ES-I3 (cell line): ENCODE data around the gene AQP12B.
"Not testable (repeated sequence)": the region's sequence is repeated elsewhere in the genome, so short reads cannot be mapped to it uniquely, and the experiment has no call there.

Experiments used
- H3K36me3 ChIP-seq: 2 replicates; pipeline ENCODE4 v1.6.1; 2013; ENCODE audit warnings: mild to moderate bottlenecking, low read length, control low read depth, moderate library complexity; ENCODE audit not compliant: insufficient read depth
- H3K4me1 ChIP-seq: 2 replicates; pipeline ENCODE4 v1.6.1; 2013; ENCODE audit warnings: mild to moderate bottlenecking, control low read depth, low read length; ENCODE audit not compliant: insufficient read depth
- H3K9ac ChIP-seq: 2 replicates; pipeline ENCODE4 v1.6.1; 2013; ENCODE audit warnings: low read depth, mild to moderate bottlenecking, low read length, moderate library complexity
- H3K9me3 ChIP-seq: 2 replicates; pipeline ENCODE4 v1.6.1; 2013; ENCODE audit warnings: mild to moderate bottlenecking, low read length, moderate library complexity; ENCODE audit not compliant: control insufficient read depth, insufficient read depth

AQP12B gene

DNA sequence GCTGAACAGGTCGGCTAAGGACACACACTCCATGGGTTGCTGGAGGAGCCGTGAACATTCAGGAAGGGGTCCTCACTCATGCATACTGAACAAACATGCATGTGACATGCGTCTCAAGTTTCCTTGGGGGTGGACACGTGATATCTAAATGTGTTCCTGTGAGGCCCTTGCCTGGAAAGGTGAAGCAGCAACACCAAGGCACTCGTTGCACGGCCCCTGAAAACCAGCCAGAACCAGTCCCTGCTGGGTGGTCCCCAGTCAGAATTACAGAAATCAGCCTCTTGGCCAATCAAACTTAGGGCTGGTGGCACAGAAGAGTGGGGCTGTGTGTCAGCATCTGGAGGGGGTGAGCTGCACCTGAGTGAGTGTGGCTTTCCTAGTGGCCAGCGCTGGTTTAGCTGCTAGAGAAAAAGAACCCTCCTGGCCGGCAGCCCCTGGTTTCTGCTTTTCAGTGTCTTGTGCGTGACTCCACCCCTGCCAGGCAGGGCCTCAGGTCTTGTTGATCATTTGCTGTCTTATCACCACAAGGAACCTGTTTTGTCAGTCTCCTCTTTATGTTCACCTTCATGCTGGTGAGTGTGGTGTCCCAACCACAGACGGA, 3.2 kb upstream of the AQP12B start:
- Histone ChIP-seq H3K4me1 (no peaks in the 10 kb centered on the region), H3K9ac (no peak overlapping the region), H3K9me3 (no peaks in the 10 kb centered on the region), H3K36me3 (no peaks in the 10 kb centered on the region)

DNA sequence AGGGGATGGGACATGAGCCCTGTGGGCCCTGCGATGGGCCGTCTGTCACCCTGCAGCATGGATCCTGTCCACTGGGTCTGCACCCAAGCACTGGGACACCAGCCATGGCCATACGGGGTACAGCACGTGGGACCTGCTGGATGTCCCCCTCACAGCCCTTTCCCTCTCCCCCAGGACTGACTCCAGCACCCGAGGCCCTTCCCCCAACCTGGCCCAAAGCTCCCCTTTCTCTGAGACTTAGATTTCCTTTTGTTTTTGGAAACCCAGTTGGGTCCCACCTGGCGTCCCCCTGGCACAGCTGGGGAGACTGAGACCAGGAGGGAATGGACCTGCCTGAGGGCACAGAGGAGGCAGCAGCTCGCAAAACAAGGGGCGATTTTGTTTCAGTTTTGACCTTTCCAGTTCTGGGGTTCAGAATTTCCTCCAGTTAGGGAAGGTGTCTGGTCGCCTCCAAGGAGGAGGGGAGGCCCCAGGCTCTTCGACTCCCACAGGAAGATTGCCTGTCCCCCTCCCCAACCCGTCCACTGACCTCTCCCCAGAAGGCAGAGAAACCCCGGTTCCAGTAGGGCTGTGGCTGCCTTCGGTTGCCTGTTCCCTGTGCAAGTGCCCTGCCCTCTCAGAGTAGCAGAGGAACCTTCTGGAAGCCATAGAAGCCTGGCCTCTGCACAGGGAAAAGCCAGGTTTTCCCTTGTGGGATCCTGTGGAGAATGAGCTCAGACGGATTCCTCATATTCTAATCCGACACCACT, 1.5 kb upstream of the AQP12B start:
- H3K9me3 ChIP-seq = not testable (repeated sequence)

DNA sequence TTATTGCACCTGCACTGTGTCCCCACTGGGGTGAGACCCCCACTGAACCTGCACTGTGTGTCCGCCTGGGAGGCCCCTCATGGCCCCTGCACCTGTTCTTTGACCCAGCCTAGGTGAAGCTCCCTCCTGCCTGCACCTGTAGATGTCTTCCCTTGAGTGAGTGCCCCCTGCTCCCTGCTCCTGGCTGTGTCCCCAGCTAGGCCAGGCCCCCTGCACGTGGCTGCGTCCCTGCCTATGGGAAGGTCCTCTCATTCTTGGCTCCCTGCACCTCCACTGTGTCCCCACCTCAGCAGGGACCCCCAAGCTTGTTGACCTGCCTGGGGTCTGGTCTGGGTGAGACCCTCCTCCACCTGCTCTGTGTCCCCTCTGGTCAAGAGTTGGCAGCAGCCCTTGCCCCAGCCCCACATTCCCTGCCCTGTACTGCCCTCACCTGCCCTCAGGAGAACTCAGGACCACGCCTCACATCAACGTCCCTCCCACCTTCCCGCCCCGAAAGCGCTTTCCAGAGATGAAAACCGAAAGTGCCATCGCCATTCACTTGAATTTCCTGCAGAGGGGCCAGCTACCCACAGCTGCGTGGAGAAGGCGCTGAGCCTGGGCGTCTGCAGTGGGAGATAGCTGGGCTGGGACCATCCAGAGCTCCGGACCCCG, 769 bp upstream of the AQP12B start:
- not testable (repeated sequence) for H3K9me3 ChIP-seq, H3K9ac ChIP-seq, H3K4me1 ChIP-seq, H3K36me3 ChIP-seq

More for the DNA sequence above, 1.5 kb upstream of the AQP12B start:
- not testable (repeated sequence) for H3K36me3 ChIP-seq, H3K4me1 ChIP-seq, H3K9ac ChIP-seq

DNA sequence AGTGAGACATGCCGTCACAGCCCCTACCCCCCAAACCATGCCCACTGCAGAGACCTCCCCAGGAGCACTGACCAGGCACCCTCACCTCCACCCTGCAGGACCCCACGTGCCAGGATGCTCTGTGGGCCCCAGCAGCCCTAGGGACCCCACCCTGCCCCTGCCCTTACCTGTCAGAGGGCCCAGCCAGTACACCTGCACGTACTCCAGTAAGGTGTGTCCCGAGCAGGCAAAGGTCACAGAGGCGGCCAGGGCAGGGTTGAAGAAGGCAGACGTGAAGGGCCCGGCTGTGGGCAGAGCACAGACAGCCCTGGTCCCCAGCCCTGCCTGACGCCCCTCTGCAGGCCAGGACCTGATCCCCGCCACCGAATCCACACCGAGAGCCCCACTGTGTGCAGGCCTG, 2.5 kb downstream of the AQP12B start:
- not testable (repeated sequence) for H3K9ac ChIP-seq, H3K9me3 ChIP-seq, H3K4me1 ChIP-seq, H3K36me3 ChIP-seq

DNA sequence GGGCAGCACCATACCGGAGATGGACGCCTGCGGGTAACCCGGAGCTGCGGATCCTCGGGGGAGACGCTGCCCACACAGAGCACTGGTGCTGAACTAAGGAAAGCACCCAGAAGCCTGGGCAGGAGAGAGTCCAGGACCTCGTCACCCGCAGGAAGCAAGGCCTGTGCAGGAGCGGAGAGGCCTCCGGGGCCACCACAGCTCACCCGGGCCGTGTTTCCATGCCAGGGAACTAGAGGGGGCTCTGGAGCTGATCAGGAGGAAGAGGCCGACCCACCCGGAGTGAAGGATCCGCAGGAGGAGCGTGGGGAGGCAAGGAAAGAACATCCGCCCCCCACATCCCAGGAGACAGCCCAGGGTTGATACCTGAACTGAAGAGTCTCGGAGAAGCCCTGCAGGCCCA, 3.8 kb downstream of the AQP12B start:
- not testable (repeated sequence) for H3K9me3 ChIP-seq, H3K9ac ChIP-seq, H3K36me3 ChIP-seq, H3K4me1 ChIP-seq

DNA sequence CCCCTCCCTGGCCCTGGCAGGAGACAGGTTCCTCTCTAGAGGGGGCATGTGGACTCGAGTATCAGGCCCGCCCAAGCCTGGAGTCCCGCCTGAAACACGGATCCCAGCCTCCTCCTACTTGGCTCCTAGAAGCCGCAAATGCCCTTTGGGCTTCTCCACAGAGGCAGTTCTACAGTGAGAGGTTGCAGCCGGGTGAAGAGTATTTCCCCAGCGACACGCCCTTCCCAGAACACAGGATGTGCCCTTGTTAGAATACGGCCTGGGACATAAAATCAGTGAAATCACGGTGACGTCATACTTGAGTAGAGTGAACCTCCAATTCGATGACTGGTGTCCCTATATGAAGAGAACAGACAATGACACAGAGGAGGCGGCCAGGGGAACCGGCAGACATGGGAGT, 4.6 kb downstream of the AQP12B start:
- not testable (repeated sequence) for H3K36me3 ChIP-seq, H3K9me3 ChIP-seq, H3K4me1 ChIP-seq

DNA sequence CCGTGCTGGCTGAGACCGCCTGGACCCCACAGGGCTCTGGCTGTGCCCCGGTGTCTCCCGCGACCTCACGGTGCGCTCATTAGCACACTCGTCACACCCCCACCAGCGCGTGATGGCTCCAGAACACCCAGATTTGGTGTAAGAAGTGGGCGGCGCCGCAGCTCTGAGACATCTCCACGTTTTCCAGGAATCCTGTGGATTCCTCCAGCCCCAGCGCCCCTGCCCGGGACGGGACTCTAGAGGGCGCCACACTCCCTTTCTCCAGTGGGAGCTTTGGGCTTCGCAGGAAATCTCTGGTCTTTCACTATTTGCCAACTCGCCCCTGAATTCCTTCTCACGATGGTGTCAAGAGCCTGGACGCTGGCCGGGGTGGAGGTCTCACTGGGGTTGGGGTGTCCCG, 7.3 kb downstream of the AQP12B start:
- H3K36me3 ChIP-seq, H3K4me1 ChIP-seq, H3K9ac ChIP-seq, H3K9me3 ChIP-seq: not testable (repeated sequence)

More for the DNA sequence above, 4.6 kb downstream of the AQP12B start:
- H3K9ac ChIP-seq = not testable (repeated sequence)

DNA sequence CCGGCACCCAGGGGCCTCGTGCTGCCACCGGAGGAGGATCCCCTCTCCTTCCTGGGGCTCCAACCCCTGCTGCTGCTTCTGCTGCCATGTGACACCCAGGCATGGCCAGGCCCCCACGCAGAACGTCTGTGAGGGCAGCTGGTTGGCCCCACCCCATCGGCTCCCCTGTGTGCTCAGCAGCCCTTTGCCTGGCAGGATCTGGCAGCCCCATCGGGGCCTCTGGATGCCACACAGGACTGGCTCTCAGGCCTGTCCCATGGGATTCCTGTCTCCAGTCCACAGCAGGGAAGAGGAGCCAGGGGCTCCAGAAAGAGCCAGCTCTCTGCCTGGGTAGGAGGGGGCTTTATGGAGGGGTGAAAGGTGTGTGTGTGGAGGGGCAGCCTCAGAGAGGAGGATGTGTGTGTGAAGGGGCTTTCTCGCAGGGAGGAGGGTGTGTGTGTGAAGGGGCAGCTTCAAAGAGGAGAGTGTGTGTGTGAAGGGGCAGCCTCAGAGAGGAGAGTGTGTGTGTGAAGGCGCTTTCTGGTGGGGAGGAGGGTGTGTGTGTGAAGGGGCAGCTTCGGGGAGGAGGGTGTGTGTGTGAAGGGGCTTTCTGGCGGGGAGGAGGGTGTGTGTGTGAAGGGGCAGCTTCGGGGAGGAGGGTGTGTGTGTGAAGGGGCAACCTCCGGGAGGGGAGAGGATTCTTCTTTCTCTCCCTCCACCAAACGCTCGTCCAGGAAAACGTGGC, 8.1 kb downstream of the AQP12B start:
- H3K36me3 ChIP-seq, H3K9ac ChIP-seq, H3K4me1 ChIP-seq, H3K9me3 ChIP-seq: not testable (repeated sequence)

DNA sequence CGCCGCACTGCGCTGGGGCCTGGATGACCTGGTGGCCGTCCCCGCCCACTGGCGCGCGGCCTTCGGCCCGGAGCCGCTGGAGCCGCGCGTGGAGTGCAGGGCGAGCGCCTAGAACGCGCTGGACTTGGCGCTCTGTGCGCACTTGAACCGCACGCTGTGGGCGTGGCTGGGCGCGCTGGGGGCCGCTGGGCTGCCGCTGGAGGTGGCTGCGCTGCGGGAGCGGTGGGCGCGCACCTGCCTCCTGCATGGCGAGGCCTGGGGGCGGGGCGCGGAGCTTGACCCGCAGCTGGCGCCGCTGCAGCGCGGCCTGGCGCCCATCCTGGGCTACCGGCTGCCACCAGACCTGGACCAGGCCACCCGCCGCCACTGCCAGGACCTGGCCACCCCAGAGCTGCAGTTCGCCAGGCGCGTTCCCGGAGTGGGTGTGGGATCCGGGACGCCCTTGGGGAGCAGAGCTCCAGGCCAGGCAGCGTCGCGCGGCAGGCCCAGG, 9.9 kb downstream of the AQP12B start:
- H3K9me3 ChIP-seq = no peaks in the 10 kb centered on the region
- H3K36me3 ChIP-seq = no peaks in the 10 kb centered on the region
- no peak overlapping the region for H3K9ac ChIP-seq
- no peaks in the 10 kb centered on the region for H3K4me1 ChIP-seq

DNA sequence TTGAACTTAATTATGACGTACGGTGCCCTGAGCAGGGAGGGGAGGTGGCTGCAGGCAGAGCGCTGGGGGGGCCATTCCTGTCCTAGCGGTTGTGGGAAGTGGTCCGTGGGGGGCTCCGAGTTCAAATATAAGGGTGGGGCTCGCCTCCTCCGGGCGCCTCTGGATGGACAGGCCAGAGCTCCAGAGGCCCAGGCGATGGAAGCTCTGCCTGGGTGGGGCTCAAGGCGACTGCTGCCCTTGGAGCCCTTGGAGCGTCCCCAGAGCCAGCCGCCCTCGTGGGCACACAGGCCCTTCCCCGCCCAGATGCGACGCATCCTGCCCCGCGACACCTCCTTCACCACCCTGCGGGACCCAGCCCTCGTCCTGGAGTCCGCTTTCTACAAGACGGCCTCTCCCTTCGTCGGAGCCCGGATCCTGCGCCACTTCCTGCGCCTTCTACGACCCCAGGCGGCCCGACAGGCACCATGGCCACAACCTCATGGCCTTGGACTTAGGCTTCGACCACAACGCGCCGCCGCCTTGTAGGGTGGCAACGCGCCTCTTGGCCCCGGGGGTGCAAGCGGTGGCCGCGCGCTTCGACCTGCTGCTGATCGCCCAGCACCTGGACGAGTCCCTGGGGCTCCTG, 10.5 kb downstream of the AQP12B start:
- no peak overlapping the region for H3K9ac ChIP-seq
- no peaks in the 10 kb centered on the region for H3K4me1 ChIP-seq
- no peaks in the 10 kb centered on the region for H3K9me3 ChIP-seq
- H3K36me3 ChIP-seq = no peaks in the 10 kb centered on the region

DNA sequence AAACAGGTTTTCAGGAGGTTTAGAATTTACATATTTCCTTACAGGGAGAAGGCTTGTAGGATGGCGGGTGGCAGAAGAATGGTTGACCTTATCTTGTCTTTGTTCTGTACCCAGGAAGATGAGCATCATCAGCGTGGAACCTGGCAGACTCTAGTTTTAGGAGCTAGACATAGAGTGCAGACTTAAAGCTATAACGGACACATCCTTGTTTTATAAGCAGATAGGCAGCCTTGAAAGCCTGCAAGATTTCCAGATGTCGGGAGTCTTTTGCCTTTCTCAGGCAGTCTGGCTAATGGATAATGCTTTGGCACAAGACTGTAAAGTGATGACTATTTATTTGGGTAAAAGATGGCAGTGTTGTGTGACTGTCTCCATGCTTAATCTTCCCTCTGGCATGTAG, 11.7 kb downstream of the AQP12B start:
- H3K4me1 ChIP-seq = no peaks in the 10 kb centered on the region
- H3K9ac ChIP-seq = no peak overlapping the region
- no peaks in the 10 kb centered on the region for H3K36me3 ChIP-seq
- H3K9me3 ChIP-seq = no peaks in the 10 kb centered on the region

DNA sequence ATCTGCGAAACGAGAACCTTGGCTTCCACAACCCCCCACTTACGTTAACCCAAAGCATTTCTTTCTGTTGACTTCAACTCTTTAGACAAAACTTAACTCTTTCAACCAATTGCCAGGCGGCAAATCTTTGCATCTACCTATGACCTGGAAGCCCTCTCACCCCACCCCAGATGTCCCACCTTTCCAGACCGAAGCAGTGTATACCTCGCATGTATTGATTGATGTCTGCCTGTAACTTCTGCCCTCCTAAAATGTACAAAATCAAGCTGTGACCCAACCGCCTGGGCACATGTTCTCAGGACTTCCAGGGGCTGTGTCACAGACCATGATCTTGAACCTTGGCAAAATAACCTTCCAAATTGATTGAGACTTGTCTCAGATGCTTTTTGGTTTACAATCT, 12.3 kb downstream of the AQP12B start:
- H3K36me3 ChIP-seq = no peaks in the 10 kb centered on the region

DNA sequence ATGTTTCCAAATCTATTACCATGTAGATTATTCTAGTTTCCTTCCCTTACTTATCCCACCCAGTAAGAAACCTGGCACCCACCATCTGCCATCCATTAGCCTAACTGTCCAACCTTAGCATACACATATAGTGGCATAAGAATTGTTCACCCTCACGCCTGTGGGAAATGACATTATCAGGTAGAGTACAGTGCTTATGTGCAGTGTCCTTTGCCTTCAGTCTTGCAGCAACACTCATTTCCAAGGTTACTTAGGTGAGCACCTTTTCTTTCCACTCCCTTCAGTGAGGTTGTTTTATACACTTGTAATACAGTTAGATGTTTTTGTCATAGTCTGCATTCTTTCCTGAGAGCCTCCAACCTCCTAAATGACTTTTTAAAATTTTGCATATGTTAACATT, 18.1 kb downstream of the AQP12B start:
- no peaks in the 10 kb centered on the region for H3K9me3 ChIP-seq
- H3K4me1 ChIP-seq = no peaks in the 10 kb centered on the region
- H3K9ac ChIP-seq = no peak overlapping the region
- no peaks in the 10 kb centered on the region for H3K36me3 ChIP-seq

More for the DNA sequence above, 12.3 kb downstream of the AQP12B start:
- Histone ChIP-seq H3K4me1 (no peaks in the 10 kb centered on the region), H3K9ac (no peak overlapping the region), H3K9me3 (no peaks in the 10 kb centered on the region)

DNA sequence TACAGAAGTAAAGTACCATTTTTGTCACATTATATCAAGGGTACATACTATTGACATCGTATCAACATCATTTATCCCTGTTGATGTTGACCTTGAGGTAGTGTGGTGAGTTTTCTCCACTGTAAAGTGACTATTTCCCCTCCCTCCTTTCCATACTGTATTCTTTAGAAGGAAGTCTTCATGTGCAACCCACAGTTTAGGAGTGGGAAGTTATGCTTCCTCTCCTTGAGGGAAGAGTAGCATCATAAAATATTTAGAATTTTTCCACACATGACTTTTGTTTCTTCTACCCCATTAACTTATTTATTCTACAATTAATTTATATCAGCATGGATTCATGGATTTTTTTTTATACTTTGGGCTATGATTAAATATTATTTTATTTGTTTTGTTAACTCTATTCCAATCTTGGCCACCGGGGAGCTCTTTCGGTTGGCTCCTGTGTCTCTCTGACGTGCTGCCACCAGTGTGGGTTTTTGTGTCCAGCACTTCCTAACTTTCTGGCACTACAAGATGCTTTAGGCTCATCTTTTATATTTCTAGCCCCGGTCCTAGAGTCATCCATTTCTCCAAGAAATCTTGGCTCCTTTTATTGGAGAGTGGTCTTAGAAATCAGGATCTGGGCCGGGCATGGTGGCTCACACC, 19.0 kb downstream of the AQP12B start:
- Histone ChIP-seq H3K9me3 (no peaks in the 10 kb centered on the region), H3K36me3 (no peaks in the 10 kb centered on the region), H3K4me1 (no peaks in the 10 kb centered on the region), H3K9ac (no peak overlapping the region)
